ENCODE results near the gene GPSM3.

- TF ChIP-seq EZH2 (IDR thresholded peaks at IDR 0.05; ENCODE audit: low read length, missing control alignments) (no peak), CTCF (conservative IDR thresholded peaks at IDR 0.05 in 1 of 2, IDR thresholded peaks at IDR 0.05 in 1 of 2; ENCODE audit: low read depth in 1 of 2, low read length in 2 of 2) (no peak)
Measured at GRCh38 chr6:32239462-32239861, 47.0 kb upstream of the GPSM3 start.
